Stomach (tissue), 9 donors: ENCODE data around the gene CDC34. TPM values are rescaled to one million over a fixed set of nuclear protein-coding genes. Genes with fewer than 3 reads are reported as not detected.

Experiments
- DNase-seq, 2 donors: peaks; one replicate each; pipeline versions ENCODE4 v3.0.0 to v3.0.0-alpha.2; 2013 to 2019
- H3K27ac ChIP-seq, 5 donors: fragments of 200-600 bp in 4 of 5; sonication (generic) in 4 of 5; one replicate each; pipeline ENCODE4 v1.5.1; 2013 to 2019; ENCODE audit warnings: mild to moderate bottlenecking in 1 of 5, moderate library complexity in 1 of 5
- H3K27me3 ChIP-seq, 3 donors: fragments of 200-600 bp; sonication (generic); one replicate each; pipeline ENCODE4 v1.5.1; 2017 to 2019; ENCODE audit warnings: mixed run types in 1 of 3
- H3K36me3 ChIP-seq, 4 donors: fragments of 200-600 bp; sonication (generic); 1 replicate in 3 of 4; 2 replicates in 1 of 4; pipeline ENCODE4 v1.5.1; 2016 to 2019
- H3K4me1 ChIP-seq, 4 donors: fragments of 200-600 bp; sonication (generic); one replicate each; pipeline ENCODE4 v1.5.1; 2016 to 2019
- H3K4me3 ChIP-seq, 4 donors: fragments of 200-600 bp; sonication (generic) in 3 of 4; one replicate each; pipeline ENCODE4 v1.5.1; 2016 to 2019; ENCODE audit warnings: mild to moderate bottlenecking in 1 of 4
- H3K9me3 ChIP-seq, 4 donors: fragments of 200-600 bp; sonication (generic); one replicate each; pipeline ENCODE4 v1.5.1; 2016 to 2019
- EP300 ChIP-seq: sonication (generic); formaldehyde crosslinking; IDR thresholded peaks from one replicate; pipeline ENCODE4 v1.6.1; 2017; ENCODE audit warnings: antibody characterized with exemption
- POLR2A ChIP-seq, 4 donors: fragments of 450-650 bp; IDR thresholded peaks; one replicate each; pipeline ENCODE4 v1.6.1; 2016; ENCODE audit warnings: antibody characterized with exemption in 4 of 4, control low read depth in 2 of 4, mild to moderate bottlenecking in 1 of 4, moderate library complexity in 1 of 4
- POLR2AphosphoS5 ChIP-seq, 3 donors: sonication (generic); formaldehyde crosslinking; IDR thresholded peaks; one replicate each; pipeline ENCODE4 v1.6.1; 2016; ENCODE audit warnings: antibody characterized with exemption in 3 of 3
- WGBS, 5 donors: extraction: QIAGEN DNeasy Blood & Tissue Kit in 3 of 5; methylation state at CpG; one replicate each; pipeline versions ENCODE4 v1.1.5 to v1.1.7; 2013 to 2018; 5-methylcytosine and 5-hydroxymethylcytosine counted together
- intact Hi-C: fragments of 100-400 bp; cut with DNase I; formaldehyde crosslinking; loops from one replicate; pipeline ENCODE4 v1.15.1; 2023; ENCODE audit warnings: low total_unique reads
- polyA plus RNA-seq, 3 donors: library from polyadenylated mRNA; stranded (reverse); fragments of 200-250 nt; gene quantifications; one replicate each; pipeline ENCODE4 v1.2.3, GENCODE V29; 2013
- total RNA-seq, 5 donors: library from RNA; depleted of rRNA; stranded (reverse); fragments of >200 nt; gene quantifications; one replicate each; pipeline versions ENCODE4 v1.1.0 to v1.2.3, GENCODE V29; 2014 to 2016
- TF ChIP-seq, protein P1 (sequence below), 7 experiments: fragments of 450-650 bp in 4 of 7; fragments of 200-600 bp in 3 of 7; sonication (generic) in 3 of 7; IDR thresholded peaks; one replicate each; pipeline ENCODE4 v1.5.1; 2016 to 2019; ENCODE audit warnings: antibody characterized with exemption in 7 of 7, control low read depth in 2 of 7, mild to moderate bottlenecking in 1 of 7
- donor health status: healthy with polysubstance abuse.
- donor health status: Bipolar disorder and iron deficiency.
- donor health status: healthy.

Gene CDC34
- total and polyA plus RNA-seq, 8 donors = 26.1 to 503 (median 76.7) TPM

DNA sequence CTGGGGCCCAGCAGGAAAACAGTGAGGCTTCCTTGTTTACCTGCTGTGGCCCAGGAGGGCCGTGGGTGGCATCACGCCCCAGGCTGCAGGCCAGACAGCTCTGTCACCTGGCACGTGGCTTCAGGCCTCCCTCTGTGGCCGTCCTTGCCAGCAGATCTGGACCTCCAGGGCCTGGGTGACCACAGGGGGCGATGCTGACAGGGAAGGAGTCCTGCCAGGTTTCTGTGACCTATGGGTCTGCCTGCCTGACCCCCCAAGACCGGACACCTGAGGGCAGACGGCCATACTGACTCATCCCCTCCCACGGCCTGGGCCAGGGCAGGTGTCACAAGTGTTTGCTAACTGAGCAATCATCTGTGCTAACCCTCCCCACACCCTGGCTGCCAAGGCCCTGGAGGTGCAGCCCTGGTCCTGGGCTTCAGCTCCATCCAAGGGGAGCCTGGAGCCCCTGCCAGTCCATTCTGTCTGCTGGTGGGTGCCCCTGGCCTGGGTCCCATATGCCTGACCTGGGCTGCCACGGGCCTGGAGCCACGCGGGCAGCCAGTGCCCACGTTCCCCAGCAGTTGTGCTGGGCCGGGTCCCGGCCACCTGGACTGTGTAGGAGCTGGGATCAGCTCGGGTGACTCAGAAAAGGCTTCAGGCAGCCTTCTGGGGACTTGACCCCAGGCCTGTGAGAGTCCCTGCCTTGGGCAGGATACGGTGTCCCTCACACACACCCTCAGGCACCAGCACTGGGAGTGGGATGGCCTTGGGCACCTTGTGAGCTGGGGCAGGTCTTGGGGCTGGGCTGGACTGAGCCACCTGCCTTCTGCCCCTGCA, 3.7 kb downstream of the CDC34 start:
- peaks cover 27 to 51% (median 41%) of the 10 kb centered on the region in 4 donors for H3K4me1 ChIP-seq
- WGBS, 5 donors = 61 to 68% (median 66%) methylated on average over 14 to 16 of the region's 16 CpGs
- H3K27ac ChIP-seq = peak overlapping the region in 2 of 5 donors; percentile 36 to 72
- H3K27me3 ChIP-seq = no peaks in the 10 kb centered on the region
- peaks cover 32 to 49% (median 44%) of the 10 kb centered on the region in 4 donors for H3K36me3 ChIP-seq
- no peaks in the 10 kb centered on the region for H3K9me3 ChIP-seq
- no peak overlapping the region for H3K4me3 ChIP-seq
- intact Hi-C loops = no loop called here
- TF ChIP-seq POLR2A (IDR thresholded peaks at IDR 0.05) = no peak
- no peak for TF ChIP-seq POLR2AphosphoS5 (IDR thresholded peaks at IDR 0.05)
- TF ChIP-seq, protein P1, sequence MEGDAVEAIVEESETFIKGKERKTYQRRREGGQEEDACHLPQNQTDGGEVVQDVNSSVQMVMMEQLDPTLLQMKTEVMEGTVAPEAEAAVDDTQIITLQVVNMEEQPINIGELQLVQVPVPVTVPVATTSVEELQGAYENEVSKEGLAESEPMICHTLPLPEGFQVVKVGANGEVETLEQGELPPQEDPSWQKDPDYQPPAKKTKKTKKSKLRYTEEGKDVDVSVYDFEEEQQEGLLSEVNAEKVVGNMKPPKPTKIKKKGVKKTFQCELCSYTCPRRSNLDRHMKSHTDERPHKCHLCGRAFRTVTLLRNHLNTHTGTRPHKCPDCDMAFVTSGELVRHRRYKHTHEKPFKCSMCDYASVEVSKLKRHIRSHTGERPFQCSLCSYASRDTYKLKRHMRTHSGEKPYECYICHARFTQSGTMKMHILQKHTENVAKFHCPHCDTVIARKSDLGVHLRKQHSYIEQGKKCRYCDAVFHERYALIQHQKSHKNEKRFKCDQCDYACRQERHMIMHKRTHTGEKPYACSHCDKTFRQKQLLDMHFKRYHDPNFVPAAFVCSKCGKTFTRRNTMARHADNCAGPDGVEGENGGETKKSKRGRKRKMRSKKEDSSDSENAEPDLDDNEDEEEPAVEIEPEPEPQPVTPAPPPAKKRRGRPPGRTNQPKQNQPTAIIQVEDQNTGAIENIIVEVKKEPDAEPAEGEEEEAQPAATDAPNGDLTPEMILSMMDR (IDR thresholded peaks at IDR 0.05) = no peak
- no peak for TF ChIP-seq EP300
- no peak for DNase-seq

DNA sequence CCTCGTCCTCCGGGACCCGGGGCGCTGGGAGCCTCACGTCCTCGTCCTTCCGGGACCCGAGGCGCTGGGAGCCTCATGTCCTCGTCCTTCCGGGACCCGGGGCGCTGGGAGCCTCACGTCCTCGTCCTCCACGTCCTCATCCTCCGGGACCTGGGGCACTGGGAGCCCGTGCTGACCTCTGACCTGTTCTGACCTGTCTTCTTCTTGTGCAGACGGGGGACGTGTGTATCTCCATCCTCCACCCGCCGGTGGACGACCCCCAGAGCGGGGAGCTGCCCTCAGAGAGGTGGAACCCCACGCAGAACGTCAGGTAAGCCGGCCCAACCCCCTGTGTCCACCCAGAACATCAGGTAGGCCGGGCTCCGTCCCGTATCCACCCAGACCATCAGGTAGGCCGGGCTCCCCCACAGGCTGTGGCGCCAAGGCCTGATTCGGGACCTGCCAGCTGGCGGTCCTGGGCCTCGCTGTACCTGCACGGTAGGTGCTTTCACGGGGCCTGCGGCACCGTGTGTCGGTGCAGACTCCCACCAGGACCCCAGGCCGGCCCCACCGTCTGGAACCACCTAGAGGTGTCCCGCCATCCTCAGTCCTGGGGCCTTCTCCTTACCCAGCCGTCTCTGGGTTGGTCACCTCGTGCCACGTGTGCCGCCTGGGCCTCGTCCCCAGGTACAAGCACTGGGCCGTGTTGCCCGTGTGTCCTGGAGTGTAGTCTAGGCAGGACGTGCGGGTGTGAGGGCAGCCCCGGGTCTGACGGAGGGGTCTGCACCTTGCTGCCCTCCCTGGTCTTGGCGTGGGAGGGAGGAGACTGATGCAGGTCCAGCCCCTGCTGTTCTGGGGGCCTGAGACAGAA, 4.7 kb downstream of the CDC34 start:
- intact Hi-C loops = no loop called here
- Histone ChIP-seq H3K9me3 (no peaks in the 10 kb centered on the region), H3K27me3 (no peaks in the 10 kb centered on the region), H3K36me3 (peaks cover 36 to 55% (median 51%) of the 10 kb centered on the region in 4 donors), H3K4me1 (peaks cover 24 to 43% (median 34%) of the 10 kb centered on the region in 4 donors), H3K4me3 (no peak overlapping the region), H3K27ac (no peak overlapping the region)
- 85 to 94% (median 91%) methylated on average over 23 to 55 of the region's 55 CpGs for WGBS, 5 donors
- no peak for DNase-seq
- TF ChIP-seq, protein P1 (IDR thresholded peaks at IDR 0.05) = no peak
- TF ChIP-seq EP300 (no peak), POLR2AphosphoS5 (IDR thresholded peaks at IDR 0.05) (no peak), POLR2A (IDR thresholded peaks at IDR 0.05) (no peak)

DNA sequence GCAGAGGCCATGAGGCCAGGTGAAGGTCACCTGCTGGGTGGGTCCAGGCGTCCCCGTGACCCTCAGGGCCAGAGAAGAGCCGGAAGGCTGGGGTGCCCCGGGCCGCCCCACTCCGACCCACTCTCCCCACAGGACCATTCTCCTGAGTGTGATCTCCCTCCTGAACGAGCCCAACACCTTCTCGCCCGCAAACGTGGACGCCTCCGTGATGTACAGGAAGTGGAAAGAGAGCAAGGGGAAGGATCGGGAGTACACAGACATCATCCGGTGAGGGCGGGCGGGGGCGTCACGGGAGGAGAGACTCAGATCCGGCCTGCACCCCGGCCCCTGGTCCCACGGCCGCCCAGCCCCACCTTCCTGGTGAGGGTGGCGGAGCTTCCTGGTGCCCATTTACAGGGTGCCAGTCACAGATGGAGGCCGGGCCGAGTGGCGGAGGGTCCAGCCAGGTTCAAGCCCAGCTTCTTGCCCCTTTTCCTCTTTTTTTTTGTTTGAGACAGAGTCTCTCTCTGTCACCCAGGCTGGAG, 5.4 kb downstream of the CDC34 start:
- H3K27me3 ChIP-seq = no peaks in the 10 kb centered on the region
- no peak for DNase-seq
- 93 to 96% (median 94%) methylated on average over 26 of the region's 26 CpGs for WGBS, 5 donors
- intact Hi-C loops = no loop called here
- no peak overlapping the region for H3K4me3 ChIP-seq
- TF ChIP-seq POLR2A (IDR thresholded peaks at IDR 0.05) (no peak), POLR2AphosphoS5 (IDR thresholded peaks at IDR 0.05) (no peak), EP300 (no peak)
- TF ChIP-seq, protein P1 (IDR thresholded peaks at IDR 0.05) = no peak
- H3K27ac ChIP-seq = no peak overlapping the region
- peaks cover 43 to 62% (median 58%) of the 10 kb centered on the region in 4 donors for H3K36me3 ChIP-seq
- no peaks in the 10 kb centered on the region for H3K9me3 ChIP-seq
- peaks cover 24 to 43% (median 34%) of the 10 kb centered on the region in 4 donors for H3K4me1 ChIP-seq
